Limb (tissue), 2 donors: Measurements from ENCODE around the gene NUTM2E.
"Not testable (repeated sequence)": the region's sequence is repeated elsewhere in the genome, so short reads cannot be mapped to it uniquely, and the experiment has no call there.

Source experiments
- DNase-seq, 2 donors: peaks; one replicate each; pipeline ENCODE4 v3.0.0-alpha.2; 2016; ENCODE audit errors: extremely low spot score in 2 of 2

Gene NUTM2E

DNA sequence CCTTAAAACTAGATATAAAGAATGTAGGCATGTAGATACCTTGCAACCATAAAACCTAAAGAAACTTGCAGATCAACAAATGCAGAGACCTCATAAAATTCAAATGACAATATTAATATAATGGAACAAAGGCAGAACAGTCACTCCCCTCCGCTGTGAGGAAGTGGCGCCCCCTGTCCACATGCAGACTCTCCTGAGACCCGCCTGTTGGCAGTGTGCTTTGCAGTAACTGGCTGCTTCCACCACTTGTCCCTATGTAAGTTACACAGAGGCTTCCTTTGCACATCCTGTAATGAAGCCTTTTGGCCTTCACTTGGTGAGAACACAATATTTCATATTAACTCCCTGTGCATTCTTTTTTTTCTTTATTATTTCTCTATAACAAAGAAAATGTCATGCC lies 36.3 kb downstream of the NUTM2E start:
- DNase-seq = not testable (repeated sequence)

DNA sequence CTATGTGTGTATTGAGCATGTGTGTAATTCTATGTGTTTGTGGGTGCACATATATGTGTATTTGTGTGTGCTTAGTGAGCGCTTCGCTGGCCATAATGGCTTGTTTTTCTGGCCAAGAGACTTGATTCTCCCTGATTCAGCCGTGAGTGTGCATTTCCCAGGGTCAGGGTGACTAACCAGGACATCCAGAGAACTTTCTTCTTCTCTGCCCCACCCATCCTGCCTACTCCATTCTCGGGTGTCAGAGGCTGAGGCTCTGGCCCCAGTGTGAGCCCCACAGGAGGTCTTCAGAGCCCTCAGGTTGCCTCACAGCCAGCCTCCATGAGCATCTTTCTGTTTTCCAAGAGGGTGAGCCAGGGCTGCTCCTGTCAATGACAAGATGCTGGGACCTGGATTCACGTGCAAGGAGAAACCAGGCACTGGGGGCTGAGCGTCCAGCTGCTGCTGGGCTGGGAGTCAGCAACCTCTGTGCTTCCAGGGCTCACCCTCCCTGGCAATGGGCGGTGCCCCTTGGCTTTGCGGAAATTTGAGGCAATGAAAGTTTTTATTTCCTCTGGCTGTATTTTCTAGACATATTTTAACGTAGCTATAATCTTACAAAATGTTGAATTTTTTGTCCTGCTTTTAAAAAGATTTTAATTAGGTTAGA lies 40.5 kb downstream of the NUTM2E start:
- DNase-seq = not testable (repeated sequence)

DNA sequence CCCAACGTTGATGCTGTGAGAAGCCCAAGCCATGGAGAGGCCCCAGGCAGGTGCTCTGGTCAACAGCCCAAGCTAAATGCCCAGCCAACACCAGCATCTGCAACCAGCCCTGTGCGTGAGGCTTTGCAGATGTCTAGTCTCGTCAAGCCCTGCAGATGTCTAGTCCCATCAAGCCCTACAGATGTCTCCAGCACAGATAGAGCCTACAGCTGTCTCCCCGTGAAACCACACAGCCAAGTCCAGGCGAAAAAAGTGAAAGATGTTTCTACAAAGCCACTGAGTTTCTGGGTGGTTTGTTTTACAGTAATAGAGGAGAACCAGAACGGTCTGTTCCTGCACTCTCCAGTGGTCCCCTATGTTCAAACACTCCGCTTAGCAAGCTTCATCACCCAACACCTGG lies 41.5 kb downstream of the NUTM2E start:
- not testable (repeated sequence) for DNase-seq

DNA sequence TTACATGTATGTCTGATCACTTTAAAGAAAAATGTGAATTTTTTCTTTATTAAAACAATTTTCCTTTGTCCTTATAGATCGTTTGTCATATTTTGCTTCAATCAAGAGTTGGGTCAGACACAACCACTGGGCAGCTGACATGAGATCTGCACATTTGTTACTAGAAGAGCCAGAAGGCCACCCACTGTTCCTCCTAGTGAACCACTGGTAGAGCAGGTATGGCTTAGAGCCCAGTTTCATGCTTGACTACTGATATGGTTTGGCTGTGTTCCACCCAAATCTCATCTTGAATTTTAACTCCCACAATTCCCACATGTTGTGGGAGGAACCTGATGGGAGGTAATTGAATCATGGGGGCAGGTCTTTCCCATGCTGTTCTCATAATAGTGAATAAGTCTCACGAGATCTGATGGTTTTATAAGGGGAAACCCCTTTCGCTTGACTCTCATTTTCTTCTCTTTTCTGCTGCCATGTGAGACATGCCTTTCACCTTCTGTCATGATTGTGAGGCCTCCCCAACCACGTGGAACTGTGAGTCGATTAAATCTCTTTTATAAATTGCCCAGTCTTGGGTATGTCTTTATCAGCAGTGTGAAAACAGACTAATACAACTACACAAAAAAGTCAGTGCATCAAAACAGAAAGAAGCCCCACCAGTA lies 43.0 kb downstream of the NUTM2E start:
- DNase-seq = not testable (repeated sequence)

DNA sequence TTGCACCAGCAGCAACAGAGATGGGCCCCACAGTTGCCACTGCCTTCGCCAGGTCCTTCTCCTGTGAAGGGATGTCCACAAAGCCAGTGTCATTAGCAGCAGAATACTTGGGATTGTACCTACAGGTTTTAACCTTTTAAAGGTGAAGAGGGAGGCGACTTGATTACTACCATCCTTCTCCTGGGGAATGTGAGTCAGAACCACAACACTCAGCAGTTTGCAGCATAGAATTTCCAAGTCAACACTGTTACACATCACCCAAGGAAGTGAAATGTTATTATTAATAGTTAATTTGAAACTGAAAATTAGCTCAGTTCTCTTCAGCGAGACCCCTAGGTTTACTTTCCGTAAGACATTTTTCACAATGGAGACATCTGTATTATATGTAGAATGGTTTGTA lies 45.2 kb downstream of the NUTM2E start:
- DNase-seq = not testable (repeated sequence)
